Measurements from ENCODE around the gene OR10A3. TPM values are rescaled to one million over a fixed set of nuclear protein-coding genes. Genes with fewer than 3 reads are reported as not detected.

Gene OR10A3
- polyA plus RNA-seq, 1 donor from 2014 or later: not detected

DNA sequence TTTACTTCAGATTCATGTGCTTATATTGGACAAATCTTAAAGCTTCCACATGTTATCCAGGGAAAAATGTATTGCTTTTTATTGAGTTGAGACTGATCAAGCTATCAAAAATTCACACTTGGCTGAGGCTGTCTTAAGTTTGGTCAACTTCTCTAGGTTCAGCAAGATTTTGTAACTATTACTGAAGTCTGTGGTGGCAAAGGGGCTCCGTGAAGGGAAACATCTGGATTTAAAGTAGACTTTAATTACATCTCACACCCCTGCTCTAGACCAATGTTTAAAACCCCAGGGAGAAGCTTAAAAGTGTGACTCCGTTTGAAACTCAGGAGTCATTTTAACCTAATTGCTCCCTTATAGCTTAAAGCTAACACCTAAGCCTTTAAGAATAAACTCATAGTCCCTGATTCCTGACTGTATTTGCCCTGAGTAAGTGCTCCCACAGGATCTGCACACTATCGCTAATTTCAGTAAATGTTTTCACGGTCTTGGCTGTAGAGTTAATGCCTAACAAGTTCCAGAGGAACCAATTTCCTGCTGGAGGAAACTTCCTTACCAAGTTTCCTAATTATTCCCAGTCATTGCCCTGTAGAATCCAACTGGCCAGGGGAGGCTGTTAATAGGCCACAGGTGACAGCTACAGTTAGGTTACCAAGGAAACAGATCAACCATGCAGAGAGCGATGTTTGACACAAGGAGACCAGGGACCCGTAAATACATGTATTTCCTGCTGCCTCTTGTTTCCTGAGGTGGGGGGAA, 50.9 kb downstream of the OR10A3 start:
- Mint-ChIP-seq H3K9me3 (peaks cover 0 to 7% (median 3%) of the 10 kb centered on the region in 3 donors), H3K4me3 (peak overlapping the region in 1 of 4 donors; percentile 29), H3K27ac (peak overlapping the region in 1 of 3 donors; percentile 68), H3K36me3 (no peaks in the 10 kb centered on the region), H3K4me1 (peaks cover 12 to 21% (median 18%) of the 10 kb centered on the region in 3 donors), H3K27me3 (peaks cover 1% of the 10 kb centered on the region)

- Mint-ChIP-seq H3K27me3 (peaks cover 1% of the 10 kb centered on the region), H3K27ac (peak overlapping the region in 1 of 3 donors; percentile 68), H3K4me3 (peak overlapping the region in 2 of 4 donors; percentile 29 to 65), H3K4me1 (peaks cover 12 to 21% (median 18%) of the 10 kb centered on the region in 3 donors), H3K36me3 (no peaks in the 10 kb centered on the region), H3K9me3 (peaks cover 0 to under 1% (median 0%) of the 10 kb centered on the region in 3 donors)
These were observed 51.5 kb downstream of the OR10A3 start for GRCh38 chr11:7889985-7890384.

Other genes with a start within 250 kb of the OR10A3 start
- not detected for gene OVCH2, start 235.2 kb downstream of the OR10A3 start, polyA plus RNA-seq
- gene OR5P2, start 144.8 kb downstream of the OR10A3 start, polyA plus RNA-seq: not detected
- gene OR5P3, start 110.9 kb downstream of the OR10A3 start, polyA plus RNA-seq: not detected
- not detected for gene OR10A6, start 10.4 kb downstream of the OR10A3 start, polyA plus RNA-seq
- not detected for gene NLRP10, start 23.7 kb upstream of the OR10A3 start, polyA plus RNA-seq
- gene EIF3F, start 45.6 kb upstream of the OR10A3 start, polyA plus RNA-seq: 431 TPM
- gene TUB, start 139.5 kb upstream of the OR10A3 start, polyA plus RNA-seq: not detected
- 5.5 TPM for gene RIC3, start 227.3 kb upstream of the OR10A3 start, polyA plus RNA-seq